Measurements from ENCODE around the gene NRXN3.

NRXN3 gene

GRCh38 chr14:79661752-79662151, 1491.6 kb downstream of the NRXN3 start:
- DNase-seq (ENCODE audit: low read depth, low spot score) = no peak

DNA sequence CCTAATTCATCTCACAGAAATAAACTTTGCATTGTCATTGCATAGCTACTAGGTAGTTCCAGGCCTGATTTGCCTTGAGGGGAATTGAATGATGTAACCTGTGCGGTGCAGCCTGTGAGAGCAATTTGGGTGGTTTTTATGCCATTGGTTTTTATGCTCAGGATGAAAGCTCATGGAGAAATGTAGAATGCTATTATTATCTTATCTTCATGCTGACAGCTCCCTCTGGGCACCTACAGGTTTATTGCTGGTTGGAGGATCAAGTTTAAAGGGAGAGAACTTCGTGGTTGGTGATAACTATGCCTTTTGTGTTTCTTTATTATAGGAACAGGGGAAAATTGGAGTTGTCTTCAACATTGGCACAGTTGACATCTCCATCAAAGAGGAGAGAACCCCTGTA, 1493.3 kb downstream of the NRXN3 start:
- no peak for DNase-seq (ENCODE audit: low read depth, low spot score)

- DNase-seq (ENCODE audit: low read depth, low spot score) = no peak
Observed at GRCh38 chr14:79665556-79665955, 1495.4 kb downstream of the NRXN3 start.

GRCh38 chr14:79668951-79669350, 1498.8 kb downstream of the NRXN3 start:
- DNase-seq (ENCODE audit: low read depth, low spot score) = no peak

GRCh38 chr14:79670811-79671210, 1500.6 kb downstream of the NRXN3 start:
- DNase-seq (ENCODE audit: low read depth, low spot score) = no peak

DNA sequence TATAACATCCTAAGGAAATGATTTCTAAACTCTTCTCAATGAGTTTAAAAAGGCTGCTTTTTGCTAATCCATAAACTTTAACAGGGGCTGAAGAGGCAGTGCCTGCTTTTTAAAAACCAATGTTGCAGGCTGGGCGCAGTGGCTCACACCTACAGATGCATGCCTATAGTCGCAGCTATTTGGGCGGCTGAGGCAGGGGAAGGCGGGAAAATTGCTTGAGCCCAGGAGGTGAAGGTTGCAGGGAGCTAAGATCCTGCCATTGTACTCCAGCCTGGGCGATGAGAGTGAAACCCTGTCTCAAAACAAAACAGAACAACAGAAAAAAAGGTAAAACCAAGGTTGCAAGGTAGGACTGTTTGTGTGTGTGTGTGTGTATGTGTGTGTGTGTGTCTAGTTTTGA, 1509.9 kb downstream of the NRXN3 start:
- DNase-seq (ENCODE audit: low read depth, low spot score) = peak; percentile 6

DNA sequence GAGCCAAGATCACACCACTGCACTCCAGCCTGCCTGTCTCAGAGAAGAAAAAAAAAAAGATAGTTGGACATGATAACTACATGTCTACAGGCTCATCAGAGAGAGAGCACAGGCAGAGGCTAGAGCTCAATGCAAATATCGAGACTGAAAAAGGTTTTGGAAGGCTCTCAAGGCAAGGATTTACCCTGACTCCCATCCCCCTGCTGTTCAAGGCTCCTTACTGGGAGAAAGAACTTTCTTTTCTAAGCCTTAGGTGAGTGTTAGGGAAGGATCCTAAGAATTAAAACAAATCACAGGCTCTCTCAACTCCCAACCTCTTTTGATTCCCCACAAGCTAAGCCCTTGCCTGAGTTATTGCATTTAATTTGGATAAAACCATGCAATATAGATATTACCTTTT, 1516.0 kb downstream of the NRXN3 start:
- DNase-seq (ENCODE audit: low read depth, low spot score) = no peak

DNA sequence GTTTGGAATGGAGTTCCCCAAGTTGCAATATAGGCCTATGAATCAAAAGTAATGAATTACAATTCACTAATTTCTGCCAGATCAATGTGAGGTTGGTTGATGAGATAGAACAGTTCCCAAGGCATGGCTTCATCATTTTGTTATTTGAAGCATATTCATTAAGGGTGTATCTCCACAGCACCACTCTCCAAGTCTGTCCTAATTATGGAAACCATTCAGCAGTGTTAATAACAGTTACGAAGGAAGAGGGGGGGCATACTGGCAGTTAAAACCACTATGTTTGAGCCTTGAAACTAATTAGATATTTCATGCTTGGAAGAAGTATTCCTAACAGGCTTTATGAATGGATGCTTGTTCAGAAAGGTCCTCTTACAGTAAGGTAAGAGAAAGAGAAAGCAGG, 1520.8 kb downstream of the NRXN3 start:
- no peak for DNase-seq (ENCODE audit: low read depth, low spot score)

- DNase-seq (ENCODE audit: low read depth, low spot score) = no peak
Observed at GRCh38 chr14:79693935-79694334, 1523.8 kb downstream of the NRXN3 start.

GRCh38 chr14:79695307-79695706, 1525.1 kb downstream of the NRXN3 start:
- no peak for DNase-seq (ENCODE audit: low read depth, low spot score)

- DNase-seq (ENCODE audit: low read depth, low spot score) = no peak
Observed at GRCh38 chr14:79698298-79698711, 1528.1 kb downstream of the NRXN3 start.

DNA sequence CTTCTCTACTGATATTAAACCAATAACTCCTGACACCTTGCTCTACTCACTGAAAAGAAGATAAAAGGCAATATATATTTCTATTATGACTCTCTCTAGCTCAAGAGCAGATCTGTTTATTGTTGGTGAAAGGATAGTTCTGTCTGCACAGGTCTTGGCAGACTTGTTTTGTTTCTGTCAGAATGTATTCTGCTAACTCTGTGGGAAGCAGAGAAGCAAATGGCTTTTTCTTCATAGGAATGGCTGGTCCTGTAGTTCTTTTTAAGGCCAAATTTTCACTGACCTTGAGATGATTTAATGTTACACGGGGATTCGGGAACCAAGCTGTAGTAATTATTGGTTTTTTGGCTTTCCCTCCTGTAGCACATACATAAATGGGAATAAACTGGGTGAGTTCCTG, 1529.0 kb downstream of the NRXN3 start:
- no peak for DNase-seq (ENCODE audit: low read depth, low spot score)

GRCh38 chr14:79701371-79701770, 1531.2 kb downstream of the NRXN3 start:
- DNase-seq (ENCODE audit: low read depth, low spot score) = no peak

DNA sequence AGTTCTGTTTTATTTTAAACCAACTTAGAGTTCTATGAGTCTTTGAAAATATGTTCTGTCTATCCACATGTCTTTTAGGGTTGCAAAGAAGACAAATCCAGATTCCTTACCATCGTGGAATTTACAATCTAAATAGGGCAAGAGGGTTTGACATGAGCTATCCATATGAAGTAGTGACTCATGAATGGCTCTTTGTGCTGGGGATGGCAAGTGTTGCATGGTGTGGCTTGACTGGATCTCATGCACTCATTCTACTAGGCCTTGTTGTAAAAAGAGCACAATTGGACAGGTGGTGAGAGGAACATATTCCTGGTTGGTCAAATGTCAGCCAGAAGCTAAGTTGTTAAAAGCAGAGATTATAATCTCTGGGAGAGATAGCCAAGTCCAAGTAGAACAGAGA, 1532.0 kb downstream of the NRXN3 start:
- no peak for DNase-seq (ENCODE audit: low read depth, low spot score)

DNA sequence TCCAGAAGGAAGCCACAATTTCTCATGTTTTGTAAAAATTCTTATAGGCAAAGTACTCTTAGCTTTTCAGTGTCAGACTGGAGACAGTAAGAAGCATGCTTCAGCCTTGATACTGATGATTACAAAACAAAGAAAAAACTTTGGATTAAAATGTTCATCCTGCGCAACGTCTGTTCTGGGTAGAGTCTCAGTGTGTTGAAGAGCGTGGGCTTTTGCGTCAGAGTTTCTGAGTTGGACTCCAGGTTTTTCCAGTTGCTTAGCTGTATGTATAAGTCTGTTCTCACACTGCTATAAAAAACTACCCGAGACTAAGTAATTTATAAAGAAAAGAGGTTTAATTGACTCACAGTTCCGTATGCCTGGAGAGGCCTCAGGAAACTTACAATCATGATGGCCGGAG, 1533.0 kb downstream of the NRXN3 start:
- no peak for DNase-seq (ENCODE audit: low read depth, low spot score)

GRCh38 chr14:79704041-79704807, 1534.1 kb downstream of the NRXN3 start:
- no peak for DNase-seq (ENCODE audit: low read depth, low spot score)

DNA sequence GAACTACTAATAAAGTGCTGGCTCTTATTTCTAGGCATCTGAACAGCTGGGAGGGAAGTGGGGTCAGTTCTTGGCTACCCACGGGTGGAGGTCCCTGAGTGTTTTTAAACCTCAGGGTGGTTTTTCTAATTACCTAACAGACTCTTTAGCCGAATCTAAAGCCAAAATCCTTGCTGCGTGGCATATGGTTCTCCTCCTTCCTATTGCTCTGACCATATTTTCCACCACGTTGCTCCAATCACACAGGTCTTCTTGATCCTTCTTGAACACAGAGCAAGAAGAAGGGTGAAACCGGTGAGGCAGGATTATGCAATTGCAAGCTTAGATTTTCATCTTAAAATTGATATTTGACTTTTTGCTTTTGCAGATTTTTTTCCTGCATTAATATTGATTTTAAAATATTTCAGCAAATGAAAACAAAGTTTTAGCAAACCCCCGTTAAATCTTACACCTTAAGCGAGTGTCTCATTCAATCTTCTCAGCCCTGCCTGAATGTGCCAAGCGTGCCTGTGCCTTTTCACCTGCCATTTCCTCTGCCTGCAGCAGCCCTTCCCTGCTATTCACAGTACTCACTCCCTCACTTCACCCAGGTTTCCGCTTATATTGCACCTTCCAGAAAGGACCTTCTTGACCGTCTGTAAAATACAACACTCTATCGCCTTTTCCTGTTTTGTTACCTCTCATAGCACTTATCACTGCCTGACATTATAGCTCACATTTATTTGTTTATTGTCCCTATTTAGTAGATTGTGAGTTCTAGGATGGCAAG, 1535.1 kb downstream of the NRXN3 start:
- DNase-seq (ENCODE audit: low read depth, low spot score) = no peak

DNA sequence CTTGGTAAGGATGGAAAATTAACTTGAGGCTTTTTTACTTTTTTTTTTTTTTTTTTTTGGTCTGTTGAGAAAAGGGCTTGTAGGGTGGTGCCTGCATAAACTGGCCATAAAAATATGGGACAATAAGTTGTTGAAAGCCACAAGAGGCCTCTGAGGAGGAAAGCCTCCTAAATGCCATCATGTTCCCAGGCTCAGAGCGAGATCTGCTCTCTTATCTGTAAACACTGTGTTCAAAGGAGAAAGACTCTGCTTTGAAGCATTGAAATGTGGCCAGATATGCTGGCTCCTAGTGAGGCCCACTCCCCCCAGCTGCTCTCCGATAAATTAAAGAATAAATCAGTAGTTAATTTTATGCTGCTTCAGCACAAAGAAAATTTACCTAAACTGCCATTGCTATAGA, 1536.2 kb downstream of the NRXN3 start:
- peak; percentile 4 for DNase-seq (ENCODE audit: low read depth, low spot score)

GRCh38 chr14:79708426-79709388, 1538.5 kb downstream of the NRXN3 start:
- DNase-seq (ENCODE audit: low read depth, low spot score) = no peak

- DNase-seq (ENCODE audit: low read depth, low spot score) = no peak
Observed at GRCh38 chr14:79709573-79709972, 1539.4 kb downstream of the NRXN3 start.

DNA sequence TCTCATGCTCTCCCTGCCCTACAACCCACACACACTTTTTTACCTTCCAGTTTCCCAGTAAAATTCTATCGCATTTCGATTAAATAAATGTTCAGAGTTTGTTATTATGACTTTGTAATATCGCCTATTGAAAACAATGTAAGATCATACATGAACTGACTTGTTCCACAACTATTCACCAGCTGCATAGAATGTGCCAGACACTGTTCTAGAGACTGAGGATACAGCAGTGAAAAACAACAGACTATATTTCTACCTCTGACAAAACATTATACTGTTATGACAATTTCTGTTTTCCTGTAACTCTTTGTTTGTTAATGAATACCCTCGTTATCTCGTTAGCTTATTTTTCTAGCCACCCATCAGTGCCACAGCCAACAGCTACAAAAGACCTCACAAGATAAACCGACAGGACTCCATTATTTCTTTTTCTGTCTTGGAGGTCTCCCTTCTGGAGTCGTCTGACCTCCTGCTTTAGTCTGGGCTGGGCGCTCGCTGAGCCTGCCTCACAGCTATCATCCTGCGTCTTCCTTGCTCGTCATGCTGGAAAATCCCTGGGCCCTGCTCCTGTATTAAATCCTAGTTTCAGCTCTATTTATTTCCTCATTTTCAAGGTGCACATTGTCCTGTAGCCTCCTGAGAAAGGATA, 1542.3 kb downstream of the NRXN3 start:
- DNase-seq (ENCODE audit: low read depth, low spot score) = no peak

Measured in ELF-1 (cell line).